Upper lobe of right lung (tissue), 1 donor: ENCODE measurements around the gene PTPN11. TPM values are rescaled to one million over a fixed set of nuclear protein-coding genes. Genes with fewer than 3 reads are reported as not detected.

Experiments used
- ATAC-seq: fragments of 200-7000 bp; cut with Tn5 transposase; one replicate; pipeline ENCODE4 v1.9.1; 2020; ENCODE audit warnings: mild to moderate bottlenecking, moderate library complexity
- DNase-seq: peaks from one replicate; pipeline ENCODE4 v3.0.0-alpha.2; 2020
- H3K27ac ChIP-seq: fragments of 200-600 bp; one replicate; pipeline ENCODE4 v1.8.0; 2022
- H3K27me3 ChIP-seq: fragments of 200-600 bp; one replicate; pipeline ENCODE4 v1.8.0; 2022; ENCODE audit warnings: mild to moderate bottlenecking
- H3K36me3 ChIP-seq: fragments of 200-600 bp; one replicate; pipeline ENCODE4 v1.8.0; 2022
- H3K4me1 ChIP-seq: fragments of 200-600 bp; one replicate; pipeline ENCODE4 v1.8.0; 2022
- H3K4me3 ChIP-seq: fragments of 200-600 bp; one replicate; pipeline ENCODE4 v1.8.0; 2022; ENCODE audit warnings: mild to moderate bottlenecking
- H3K9me3 ChIP-seq: fragments of 200-600 bp; one replicate; pipeline ENCODE4 v1.8.0; 2022
- CTCF ChIP-seq: fragments of 200-600 bp; IDR thresholded peaks from one replicate; pipeline ENCODE4 v1.8.0; 2022; ENCODE audit warnings: antibody characterized with exemption
- intact Hi-C: fragments of 100-400 bp; cut with DNase I; formaldehyde crosslinking; loops from one replicate; pipeline ENCODE4 v1.11.0; 2022
- total RNA-seq: library from RNA; stranded (reverse); fragmentation: NEBNext Ultra II Directional; extraction: Animal tissue kit (Norgen Biotek cat#: 25700); gene quantifications from one replicate; pipeline ENCODE4 v1.2.1, GENCODE V29; 2021
- donor health status: DM: no; HTN: yes; CAD: no; lungs with severe emphysema.

Gene PTPN11
- total RNA-seq, 1 donor from 2014 or later: 98.7 TPM

- no peak for ATAC-seq
- no peak for TF ChIP-seq CTCF
- no peaks in the 10 kb centered on the region for H3K9me3 ChIP-seq
- H3K27ac ChIP-seq: no peak overlapping the region
- H3K4me1 ChIP-seq: no peaks in the 10 kb centered on the region
- intact Hi-C loops: no loop called here
- H3K36me3 ChIP-seq: no peaks in the 10 kb centered on the region
- H3K27me3 ChIP-seq: no peaks in the 10 kb centered on the region
- DNase-seq: no peak
- no peak overlapping the region for H3K4me3 ChIP-seq
These were observed 105.5 kb downstream of the PTPN11 start for GRCh38 chr12:112524269-112524668.

GRCh38 chr12:112524676-112525425 lies 106.1 kb downstream of the PTPN11 start:
- Histone ChIP-seq H3K36me3 (no peaks in the 10 kb centered on the region), H3K4me3 (no peak overlapping the region), H3K4me1 (no peaks in the 10 kb centered on the region), H3K9me3 (no peaks in the 10 kb centered on the region), H3K27ac (no peak overlapping the region), H3K27me3 (no peaks in the 10 kb centered on the region)
- peak; percentile 8 for TF ChIP-seq CTCF
- intact Hi-C loops: no loop called here
- ATAC-seq (no peak), DNase-seq (no peak)

GRCh38 chr12:112525426-112525809 lies 106.7 kb downstream of the PTPN11 start:
- no peak for TF ChIP-seq CTCF
- no peak overlapping the region for H3K4me3 ChIP-seq
- H3K36me3 ChIP-seq: no peaks in the 10 kb centered on the region
- intact Hi-C loops: no loop called here
- DNase-seq: no peak
- H3K4me1 ChIP-seq: no peaks in the 10 kb centered on the region
- ATAC-seq: no peak
- H3K9me3 ChIP-seq: no peaks in the 10 kb centered on the region
- no peak overlapping the region for H3K27ac ChIP-seq
- no peaks in the 10 kb centered on the region for H3K27me3 ChIP-seq

GRCh38 chr12:112527082-112527481 lies 108.3 kb downstream of the PTPN11 start:
- TF ChIP-seq CTCF: no peak
- ATAC-seq: no peak
- no peak overlapping the region for H3K27ac ChIP-seq
- H3K4me1 ChIP-seq: no peaks in the 10 kb centered on the region
- intact Hi-C loops: no loop called here
- H3K36me3 ChIP-seq: no peaks in the 10 kb centered on the region
- no peak for DNase-seq
- H3K4me3 ChIP-seq: no peak overlapping the region
- H3K9me3 ChIP-seq: no peaks in the 10 kb centered on the region
- no peaks in the 10 kb centered on the region for H3K27me3 ChIP-seq

- DNase-seq (no peak), ATAC-seq (no peak)
- H3K9me3 ChIP-seq: no peaks in the 10 kb centered on the region
- H3K27ac ChIP-seq: no peak overlapping the region
- H3K4me3 ChIP-seq: no peak overlapping the region
- no peaks in the 10 kb centered on the region for H3K27me3 ChIP-seq
- no peaks in the 10 kb centered on the region for H3K4me1 ChIP-seq
- TF ChIP-seq CTCF: no peak
- intact Hi-C loops: no loop called here
- H3K36me3 ChIP-seq: no peaks in the 10 kb centered on the region
These were observed 108.8 kb downstream of the PTPN11 start for GRCh38 chr12:112527501-112527900.

- no peak for ATAC-seq
- Histone ChIP-seq H3K9me3 (no peaks in the 10 kb centered on the region), H3K4me1 (no peaks in the 10 kb centered on the region), H3K4me3 (no peak overlapping the region), H3K27me3 (no peaks in the 10 kb centered on the region), H3K36me3 (no peaks in the 10 kb centered on the region), H3K27ac (no peak overlapping the region)
- no peak for DNase-seq
- intact Hi-C loops: no loop called here
- TF ChIP-seq CTCF: no peak
These were observed 109.8 kb downstream of the PTPN11 start for GRCh38 chr12:112528521-112528920.
